ENCODE data around the gene TSKU.

Gene TSKU

GRCh38 chr11:76756341-76756741, 26.8 kb upstream of the TSKU start:
- Mint-ChIP-seq H3K36me3 (ENCODE audit: low read depth) (no peaks in the 10 kb centered on the region), H3K4me1 (peaks cover 83% of the 10 kb centered on the region), H3K27ac (no peak overlapping the region), H3K9me3 (no peaks in the 10 kb centered on the region), H3K4me3 (no peak overlapping the region), H3K27me3 (ENCODE audit: low read depth, poor library complexity) (peaks cover 4% of the 10 kb centered on the region)
- no peak for TF ChIP-seq CTCF (IDR thresholded peaks at IDR 0.05)
- DNase-seq = no peak

- no peak overlapping the region for H3K27ac Mint-ChIP-seq
- H3K4me1 Mint-ChIP-seq = peaks cover 83% of the 10 kb centered on the region
- TF ChIP-seq CTCF (IDR thresholded peaks at IDR 0.05) = no peak
- peaks cover 8% of the 10 kb centered on the region for H3K27me3 Mint-ChIP-seq (ENCODE audit: low read depth, poor library complexity)
- DNase-seq = no peak
- H3K4me3 Mint-ChIP-seq = no peak overlapping the region
- H3K9me3 Mint-ChIP-seq = no peaks in the 10 kb centered on the region
- H3K36me3 Mint-ChIP-seq (ENCODE audit: low read depth) = no peaks in the 10 kb centered on the region
These were observed 24.8 kb upstream of the TSKU start for GRCh38 chr11:76758311-76758710.

- no peaks in the 10 kb centered on the region for H3K9me3 Mint-ChIP-seq
- peaks cover 76% of the 10 kb centered on the region for H3K4me1 Mint-ChIP-seq
- H3K27ac Mint-ChIP-seq = no peak overlapping the region
- peaks cover 8% of the 10 kb centered on the region for H3K27me3 Mint-ChIP-seq (ENCODE audit: low read depth, poor library complexity)
- no peak for TF ChIP-seq CTCF (IDR thresholded peaks at IDR 0.05)
- no peaks in the 10 kb centered on the region for H3K36me3 Mint-ChIP-seq (ENCODE audit: low read depth)
- DNase-seq = no peak
- H3K4me3 Mint-ChIP-seq = no peak overlapping the region
These were observed 24.1 kb upstream of the TSKU start for GRCh38 chr11:76759092-76759491.

GRCh38 chr11:76759517-76759916, 23.6 kb upstream of the TSKU start:
- Mint-ChIP-seq H3K36me3 (ENCODE audit: low read depth) (no peaks in the 10 kb centered on the region), H3K27me3 (ENCODE audit: low read depth, poor library complexity) (peaks cover 8% of the 10 kb centered on the region), H3K4me3 (no peak overlapping the region), H3K27ac (no peak overlapping the region), H3K4me1 (peaks cover 76% of the 10 kb centered on the region), H3K9me3 (no peaks in the 10 kb centered on the region)
- no peak for TF ChIP-seq CTCF (IDR thresholded peaks at IDR 0.05)
- no peak for DNase-seq

- TF ChIP-seq CTCF (IDR thresholded peaks at IDR 0.05) = no peak
- no peaks in the 10 kb centered on the region for H3K36me3 Mint-ChIP-seq (ENCODE audit: low read depth)
- no peaks in the 10 kb centered on the region for H3K9me3 Mint-ChIP-seq
- H3K27ac Mint-ChIP-seq = no peak overlapping the region
- no peak for DNase-seq
- H3K4me3 Mint-ChIP-seq = no peak overlapping the region
- peaks cover 8% of the 10 kb centered on the region for H3K27me3 Mint-ChIP-seq (ENCODE audit: low read depth, poor library complexity)
- peaks cover 78% of the 10 kb centered on the region for H3K4me1 Mint-ChIP-seq
These were observed 22.9 kb upstream of the TSKU start for GRCh38 chr11:76760236-76760635.

- peak overlapping the region; percentile 37 for H3K27ac Mint-ChIP-seq
- DNase-seq = peak; percentile 41
- H3K36me3 Mint-ChIP-seq (ENCODE audit: low read depth) = no peaks in the 10 kb centered on the region
- H3K9me3 Mint-ChIP-seq = no peaks in the 10 kb centered on the region
- H3K4me1 Mint-ChIP-seq = peaks cover 86% of the 10 kb centered on the region
- no peak for TF ChIP-seq CTCF (IDR thresholded peaks at IDR 0.05)
- peak overlapping the region; percentile 27 for H3K4me3 Mint-ChIP-seq
- H3K27me3 Mint-ChIP-seq (ENCODE audit: low read depth, poor library complexity) = peaks cover 8% of the 10 kb centered on the region
These were observed 21.3 kb upstream of the TSKU start for GRCh38 chr11:76761718-76762355.

All from nephron progenitor cell (in vitro differentiated cells).